Hindlimb muscle (tissue), 1 donor: ENCODE measurements around the gene ARHGAP45. TPM values are rescaled to one million over a fixed set of nuclear protein-coding genes. Genes with fewer than 3 reads are reported as not detected.

Source experiments
- DNase-seq: peaks from one replicate; pipeline ENCODE4 v3.0.0-alpha.2; 2013
- polyA plus RNA-seq: library from polyadenylated mRNA; unstranded; fragments of 120-200 nt; gene quantifications from one replicate; pipeline ENCODE4 v1.2.1, GENCODE V29; 2013; ENCODE audit not compliant: insufficient read length

ARHGAP45 gene
- polyA plus RNA-seq, 1 donor, result 9.8 TPM

GRCh38 chr19:1039646-1040475, 27.1 kb upstream of the ARHGAP45 start, which contains the start of gene ABCA7:
TSS of gene ABCA7 (plus strand) at chr19:1040107. CDS start at chr19:1041362, 1,255 bp downstream.
- peak; percentile 94 for DNase-seq

DNA sequence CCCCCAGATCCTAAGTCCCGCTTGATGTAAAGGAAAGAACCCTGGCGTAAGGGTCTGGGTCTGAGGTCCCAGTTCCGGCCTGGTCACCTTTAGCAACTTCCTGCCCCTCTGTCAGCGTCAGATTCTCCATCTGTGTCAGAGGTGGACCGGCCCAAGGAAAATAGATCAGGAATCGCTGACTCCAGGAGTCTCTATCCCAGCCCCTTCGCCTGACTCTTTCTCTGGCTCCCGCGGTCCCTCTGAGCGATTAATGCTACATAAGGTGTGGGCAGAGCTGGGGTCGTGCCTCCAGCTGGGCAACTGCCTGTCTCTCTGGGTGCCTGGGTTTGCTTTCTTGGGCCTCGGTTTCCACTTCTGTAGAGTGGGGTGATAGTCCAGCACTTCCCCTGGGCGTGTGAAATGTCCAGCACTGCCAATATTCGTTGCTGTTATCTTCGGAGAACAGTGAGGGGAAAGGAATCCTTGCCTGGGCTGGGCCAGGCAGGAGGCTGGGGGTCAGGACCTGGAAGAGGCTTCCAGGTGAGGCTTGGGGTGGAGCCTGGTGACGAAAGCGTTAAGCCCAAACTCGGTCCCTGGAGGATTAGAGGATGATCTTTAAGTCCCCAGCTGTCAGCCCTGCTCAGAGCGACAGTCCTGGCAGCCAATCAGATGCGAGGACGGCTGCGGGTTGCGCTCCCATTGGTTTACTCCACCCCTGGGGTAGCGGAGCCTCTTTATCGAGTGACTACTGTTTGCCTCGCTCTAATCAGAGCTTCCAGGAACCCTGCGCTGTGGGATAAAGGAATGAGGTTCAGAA, 26.3 kb upstream of the ARHGAP45 start:
- DNase-seq, result peak; percentile 84

DNA sequence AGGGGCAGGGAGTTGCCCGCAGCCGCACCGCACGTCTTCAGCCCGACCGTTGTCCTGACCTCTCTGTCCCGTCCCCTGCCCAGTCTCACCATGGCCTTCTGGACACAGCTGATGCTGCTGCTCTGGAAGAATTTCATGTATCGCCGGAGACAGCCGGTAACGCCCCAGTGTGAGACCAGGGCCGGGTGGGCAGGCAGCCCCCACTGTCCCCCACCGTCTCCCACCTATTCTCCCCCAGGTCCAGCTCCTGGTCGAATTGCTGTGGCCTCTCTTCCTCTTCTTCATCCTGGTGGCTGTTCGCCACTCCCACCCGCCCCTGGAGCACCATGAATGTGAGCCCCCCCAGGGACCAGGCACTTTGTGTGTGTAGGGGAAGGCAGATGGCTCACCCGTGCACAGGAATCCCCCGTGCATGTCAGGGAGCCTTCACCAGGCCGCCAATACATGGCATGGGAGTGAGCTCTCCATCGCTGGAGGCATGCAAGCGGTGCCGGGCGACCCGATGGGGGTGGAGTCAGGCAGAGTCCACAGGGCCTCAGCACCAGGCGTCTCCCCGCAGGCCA, 25.6 kb upstream of the ARHGAP45 start:
- DNase-seq, result no peak

DNA sequence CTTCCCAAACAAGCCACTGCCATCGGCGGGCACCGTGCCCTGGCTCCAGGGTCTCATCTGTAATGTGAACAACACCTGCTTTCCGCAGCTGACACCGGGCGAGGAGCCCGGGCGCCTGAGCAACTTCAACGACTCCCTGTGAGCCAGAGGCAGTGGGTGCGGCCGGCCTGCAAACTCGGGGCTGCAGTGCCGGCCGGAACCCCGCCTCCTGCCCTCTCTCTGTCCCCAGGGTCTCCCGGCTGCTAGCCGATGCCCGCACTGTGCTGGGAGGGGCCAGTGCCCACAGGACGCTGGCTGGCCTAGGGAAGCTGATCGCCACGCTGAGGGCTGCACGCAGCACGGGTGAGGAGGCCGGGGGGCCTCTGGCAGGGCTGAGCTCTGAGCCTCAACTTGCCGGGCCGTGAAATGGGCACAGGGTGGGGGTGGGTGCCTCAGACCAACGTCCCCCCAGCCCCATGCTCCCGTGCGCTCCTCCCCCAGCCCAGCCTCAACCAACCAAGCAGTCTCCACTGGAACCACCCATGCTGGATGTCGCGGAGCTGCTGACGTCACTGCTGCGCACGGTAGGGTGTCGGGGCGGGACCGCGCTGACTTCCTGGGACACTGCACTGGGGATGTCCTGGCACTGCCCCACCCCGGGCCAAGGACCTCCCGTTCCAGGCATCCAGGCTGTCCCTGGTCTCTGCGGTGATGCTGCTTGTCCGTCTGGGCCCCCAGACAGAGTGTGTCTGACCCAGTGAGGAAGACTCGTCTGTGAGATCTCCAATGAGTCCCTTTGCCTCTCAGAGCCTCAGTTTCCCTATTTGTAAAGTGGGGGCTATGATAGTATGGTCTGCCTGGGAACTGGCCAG, 24.9 kb upstream of the ARHGAP45 start:
- DNase-seq, result peak; percentile 70

DNA sequence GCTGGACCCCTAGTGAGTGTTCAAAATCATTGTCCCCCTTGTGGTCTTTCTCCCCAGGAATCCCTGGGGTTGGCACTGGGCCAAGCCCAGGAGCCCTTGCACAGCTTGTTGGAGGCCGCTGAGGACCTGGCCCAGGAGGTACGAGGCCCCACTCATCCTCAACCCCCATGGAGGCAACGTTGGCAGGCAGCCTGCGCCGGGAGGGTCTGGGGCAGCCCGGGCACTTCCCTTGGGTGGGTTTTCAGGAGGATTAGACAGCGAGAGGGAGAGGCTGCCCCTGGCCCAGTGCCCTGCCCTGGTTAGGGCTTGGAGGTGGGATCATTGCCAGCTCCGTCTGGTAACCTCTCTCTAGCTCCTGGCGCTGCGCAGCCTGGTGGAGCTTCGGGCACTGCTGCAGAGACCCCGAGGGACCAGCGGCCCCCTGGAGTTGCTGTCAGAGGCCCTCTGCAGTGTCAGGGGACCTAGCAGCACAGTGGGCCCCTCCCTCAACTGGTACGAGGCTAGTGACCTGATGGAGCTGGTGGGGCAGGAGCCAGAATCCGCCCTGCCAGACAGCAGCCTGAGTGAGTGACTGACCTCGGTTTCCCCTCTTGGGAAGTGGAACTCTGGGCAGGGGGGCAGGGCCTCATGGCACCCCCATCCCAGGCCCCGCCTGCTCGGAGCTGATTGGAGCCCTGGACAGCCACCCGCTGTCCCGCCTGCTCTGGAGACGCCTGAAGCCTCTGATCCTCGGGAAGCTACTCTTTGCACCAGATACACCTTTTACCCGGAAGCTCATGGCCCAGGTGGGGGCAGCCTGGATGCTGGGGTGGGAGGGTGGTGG, 24.1 kb upstream of the ARHGAP45 start:
- DNase-seq, result no peak

DNA sequence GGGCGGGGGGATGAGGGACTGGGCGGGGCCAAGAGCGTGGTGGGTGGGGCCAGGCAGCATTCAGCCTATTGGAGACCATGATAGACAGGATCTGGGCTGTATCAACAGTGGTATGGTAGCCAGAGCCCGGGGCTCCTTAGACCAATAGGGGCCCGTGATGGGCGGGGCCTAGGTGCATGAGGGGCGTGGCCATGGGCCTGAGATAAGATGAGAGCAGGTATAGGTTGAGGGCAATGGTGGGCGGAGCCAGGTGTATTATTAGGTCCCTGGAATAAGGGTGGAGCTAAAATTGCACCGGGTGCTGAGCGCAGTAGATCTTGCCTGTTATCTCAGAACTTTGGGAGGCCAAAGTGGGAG, 21.7 kb upstream of the ARHGAP45 start:
- no peak for DNase-seq

- DNase-seq, result no peak
These were observed 20.8 kb upstream of the ARHGAP45 start for GRCh38 chr19:1046117-1046626.

DNA sequence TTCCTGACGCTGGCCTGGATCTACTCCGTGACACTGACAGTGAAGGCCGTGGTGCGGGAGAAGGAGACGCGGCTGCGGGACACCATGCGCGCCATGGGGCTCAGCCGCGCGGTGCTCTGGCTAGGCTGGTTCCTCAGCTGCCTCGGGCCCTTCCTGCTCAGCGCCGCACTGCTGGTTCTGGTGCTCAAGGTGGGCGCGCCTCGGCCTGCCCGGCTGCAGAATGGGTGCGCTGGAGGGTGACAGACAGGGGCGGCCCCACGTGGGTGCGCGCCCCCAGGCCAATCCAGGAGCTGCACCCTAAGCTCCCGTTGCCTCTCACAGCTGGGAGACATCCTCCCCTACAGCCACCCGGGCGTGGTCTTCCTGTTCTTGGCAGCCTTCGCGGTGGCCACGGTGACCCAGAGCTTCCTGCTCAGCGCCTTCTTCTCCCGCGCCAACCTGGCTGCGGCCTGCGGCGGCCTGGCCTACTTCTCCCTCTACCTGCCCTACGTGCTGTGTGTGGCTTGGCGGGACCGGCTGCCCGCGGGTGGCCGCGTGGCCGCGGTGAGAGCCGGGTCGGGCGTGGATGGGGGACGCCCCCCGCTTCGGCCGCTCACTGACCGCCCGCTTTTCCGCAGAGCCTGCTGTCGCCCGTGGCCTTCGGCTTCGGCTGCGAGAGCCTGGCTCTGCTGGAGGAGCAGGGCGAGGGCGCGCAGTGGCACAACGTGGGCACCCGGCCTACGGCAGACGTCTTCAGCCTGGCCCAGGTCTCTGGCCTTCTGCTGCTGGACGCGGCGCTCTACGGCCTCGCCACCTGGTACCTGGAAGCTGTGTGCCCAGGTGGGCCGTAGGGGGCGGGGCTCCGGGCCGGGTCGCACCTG, 19.9 kb upstream of the ARHGAP45 start:
- DNase-seq, result no peak

DNA sequence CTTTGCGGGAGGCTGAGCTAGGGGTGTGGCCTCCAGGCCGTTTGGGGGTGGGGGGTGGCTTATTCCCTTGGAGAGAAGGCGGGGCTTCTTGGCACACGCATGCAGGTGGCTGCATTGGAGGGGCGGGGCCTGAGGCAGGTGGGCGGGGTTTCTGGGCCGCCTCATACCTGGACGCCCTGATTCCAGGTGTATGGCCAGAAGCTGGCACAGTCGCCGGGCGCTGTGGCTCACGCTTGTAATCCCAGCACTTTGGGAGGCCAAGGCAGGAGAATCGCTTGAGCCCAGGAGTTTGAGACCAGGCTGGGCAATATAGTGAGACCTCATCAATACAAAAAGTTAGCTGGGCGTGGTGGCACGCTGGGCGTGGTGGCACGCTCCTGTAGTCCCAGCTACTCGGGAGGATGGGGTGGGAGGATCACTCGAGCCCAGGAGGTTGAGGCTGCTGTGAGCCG, 19.2 kb upstream of the ARHGAP45 start:
- DNase-seq, result no peak

DNA sequence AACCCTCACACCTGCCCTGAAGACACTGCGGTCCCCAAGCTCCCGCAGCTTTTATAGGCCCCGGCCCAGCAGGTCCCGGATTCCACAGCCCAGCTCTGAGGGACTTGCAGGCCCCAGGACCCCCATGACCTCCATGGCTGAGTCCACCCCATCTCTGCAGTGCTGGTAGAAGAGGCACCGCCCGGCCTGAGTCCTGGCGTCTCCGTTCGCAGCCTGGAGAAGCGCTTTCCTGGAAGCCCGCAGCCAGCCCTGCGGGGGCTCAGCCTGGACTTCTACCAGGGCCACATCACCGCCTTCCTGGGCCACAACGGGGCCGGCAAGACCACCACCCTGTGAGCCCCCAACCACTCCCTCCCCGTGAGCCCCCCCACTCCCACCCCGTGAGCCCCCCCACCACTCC, 17.9 kb upstream of the ARHGAP45 start:
- no peak for DNase-seq

- no peak for DNase-seq
These were observed 17.2 kb upstream of the ARHGAP45 start for GRCh38 chr19:1049800-1050199.

DNA sequence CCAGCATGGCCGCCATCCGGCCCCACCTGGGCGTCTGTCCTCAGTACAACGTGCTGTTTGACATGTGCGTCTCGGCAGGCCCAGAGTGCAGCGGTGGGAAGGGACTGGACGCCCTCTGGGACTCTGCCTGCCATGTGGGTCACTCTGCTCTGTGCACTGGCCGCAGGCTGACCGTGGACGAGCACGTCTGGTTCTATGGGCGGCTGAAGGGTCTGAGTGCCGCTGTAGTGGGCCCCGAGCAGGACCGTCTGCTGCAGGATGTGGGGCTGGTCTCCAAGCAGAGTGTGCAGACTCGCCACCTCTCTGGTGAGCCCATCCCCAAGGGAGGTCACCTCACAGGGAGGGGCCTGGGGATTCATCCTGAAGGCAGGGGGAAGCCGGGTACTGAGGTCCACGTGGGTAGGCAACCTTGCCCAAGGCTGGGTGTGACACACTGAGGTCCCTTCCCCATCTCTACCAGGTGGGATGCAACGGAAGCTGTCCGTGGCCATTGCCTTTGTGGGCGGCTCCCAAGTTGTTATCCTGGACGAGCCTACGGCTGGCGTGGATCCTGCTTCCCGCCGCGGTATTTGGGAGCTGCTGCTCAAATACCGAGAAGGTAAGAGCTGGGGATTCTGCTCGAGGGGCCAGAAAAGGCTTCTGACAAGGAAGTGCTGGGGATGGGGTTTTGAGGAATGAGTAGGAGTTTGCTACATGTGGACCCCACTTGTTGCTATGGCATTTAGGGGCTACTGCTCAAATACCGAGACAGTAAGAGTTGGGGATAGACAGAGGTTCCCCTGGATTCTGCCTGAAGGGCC, 15.8 kb upstream of the ARHGAP45 start:
- DNase-seq, result no peak

GRCh38 chr19:1051791-1052190, 15.2 kb upstream of the ARHGAP45 start:
- no peak for DNase-seq

DNA sequence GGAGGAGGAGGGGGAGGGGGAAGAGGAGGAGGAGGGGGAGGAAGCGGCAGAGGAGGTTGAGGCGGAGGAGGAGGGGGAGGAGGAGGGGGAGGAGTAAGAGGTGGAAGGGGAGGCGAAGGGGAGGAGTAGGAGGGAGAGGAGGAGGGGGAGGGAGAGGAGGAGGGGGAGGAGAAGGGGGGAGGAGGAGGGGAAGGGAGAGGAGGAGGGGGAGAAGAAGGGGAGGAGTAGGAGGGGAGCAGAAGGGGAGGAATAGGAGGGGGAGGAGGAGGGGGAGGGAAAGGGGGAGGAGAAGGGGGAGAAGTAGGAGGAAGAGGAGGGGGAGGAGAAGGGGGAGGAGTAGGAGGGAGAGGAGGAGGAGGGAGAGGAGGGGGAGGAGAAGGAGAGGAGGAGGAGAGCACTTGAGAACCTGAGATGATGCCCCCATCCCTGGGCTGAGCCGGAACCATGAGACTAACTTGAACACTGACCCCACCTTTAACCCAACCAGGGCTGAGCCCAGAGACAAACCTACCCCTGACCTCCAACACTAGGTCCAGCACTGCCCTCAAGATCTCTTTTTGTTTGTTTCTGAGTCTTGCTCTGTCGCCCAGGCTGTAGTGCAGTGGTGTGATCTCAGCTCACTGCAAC, 14.5 kb upstream of the ARHGAP45 start:
- DNase-seq, result no peak

DNA sequence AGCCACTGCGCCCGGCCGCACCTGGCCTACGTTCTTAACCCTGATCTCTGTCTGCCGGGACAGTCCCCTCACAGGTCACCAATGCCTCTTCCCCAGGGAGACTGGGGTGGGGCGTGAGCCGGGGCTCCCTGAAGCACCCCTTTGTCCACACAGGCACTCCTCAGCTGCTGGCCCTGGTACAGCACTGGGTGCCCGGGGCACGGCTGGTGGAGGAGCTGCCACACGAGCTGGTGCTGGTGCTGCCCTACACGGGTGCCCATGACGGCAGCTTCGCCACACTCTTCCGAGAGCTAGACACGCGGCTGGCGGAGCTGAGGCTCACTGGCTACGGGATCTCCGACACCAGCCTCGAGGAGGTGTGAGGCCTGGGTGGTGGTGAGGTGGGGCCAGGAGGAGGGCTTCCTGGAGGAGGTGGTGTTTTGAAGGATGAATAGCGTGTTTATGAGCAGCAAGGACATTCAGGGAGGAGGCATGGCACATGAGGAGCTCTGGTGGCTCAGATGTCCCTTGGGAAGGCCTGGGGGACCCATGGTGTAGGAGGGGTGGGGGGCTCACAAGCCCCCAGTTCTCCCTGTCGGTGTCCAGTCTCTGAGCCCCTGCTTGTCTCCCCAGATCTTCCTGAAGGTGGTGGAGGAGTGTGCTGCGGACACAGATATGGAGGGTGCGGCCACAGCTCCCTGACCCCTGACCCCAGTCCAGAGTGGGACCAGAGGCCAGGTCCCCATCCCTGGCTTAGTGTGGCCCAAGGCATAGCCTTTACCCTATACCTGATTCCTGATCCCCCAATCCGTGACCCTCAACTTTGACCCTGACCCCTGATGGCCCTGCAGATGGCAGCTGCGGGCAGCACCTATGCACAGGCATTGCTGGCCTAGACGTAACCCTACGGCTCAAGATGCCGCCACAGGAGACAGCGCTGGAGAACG, 13.5 kb upstream of the ARHGAP45 start:
- DNase-seq, result no peak

- no peak for DNase-seq
These were observed 12.6 kb upstream of the ARHGAP45 start for GRCh38 chr19:1054102-1055027.

GRCh38 chr19:1055028-1055425, 11.9 kb upstream of the ARHGAP45 start:
- DNase-seq, result no peak
